Glutamatergic neuron (in vitro differentiated cells): ENCODE results near the gene PTPN20. TPM values are rescaled to one million over a fixed set of nuclear protein-coding genes. Genes with fewer than 3 reads are reported as not detected.

Source experiments
- DNase-seq: peaks from one replicate; pipeline ENCODE4 v3.0.0; 2022
- H3K27ac Mint-ChIP-seq: one replicate; pipeline ENCODE4 v1.8.0; 2020; ENCODE audit warnings: mild to moderate bottlenecking, mixed read lengths, inconsistent platforms; ENCODE audit not compliant: unreplicated experiment
- H3K27me3 Mint-ChIP-seq: one replicate; pipeline ENCODE4 v1.8.0; 2020; ENCODE audit warnings: mild to moderate bottlenecking, moderate library complexity, mixed read lengths, inconsistent platforms; ENCODE audit not compliant: unreplicated experiment
- H3K36me3 Mint-ChIP-seq: one replicate; pipeline ENCODE4 v1.8.0; 2020; ENCODE audit warnings: mild to moderate bottlenecking, mixed read lengths, inconsistent platforms; ENCODE audit not compliant: unreplicated experiment
- H3K4me1 Mint-ChIP-seq: one replicate; pipeline ENCODE4 v1.8.0; 2020; ENCODE audit warnings: mild to moderate bottlenecking, low read depth, mixed read lengths, inconsistent platforms; ENCODE audit not compliant: unreplicated experiment
- H3K4me3 Mint-ChIP-seq: one replicate; pipeline ENCODE4 v1.8.0; 2020; ENCODE audit warnings: mild to moderate bottlenecking, mixed read lengths, inconsistent platforms; ENCODE audit not compliant: unreplicated experiment
- H3K9me3 Mint-ChIP-seq: one replicate; pipeline ENCODE4 v1.8.0; 2020; ENCODE audit warnings: mild to moderate bottlenecking, moderate library complexity, mixed read lengths, inconsistent platforms; ENCODE audit not compliant: unreplicated experiment
- total RNA-seq: library from RNA; stranded (reverse); fragmentation: NEBNext Ultra II Directional; extraction: Animal tissue kit (Norgen Biotek cat#: 25700); gene quantifications from one replicate; pipeline ENCODE4 v1.2.1, GENCODE V29; 2021; ENCODE audit not compliant: unreplicated experiment
- TF ChIP-seq, protein P1 (sequence below): fragments of 200-600 bp; sonication (generic); IDR thresholded peaks from one replicate; pipeline ENCODE4 v1.5.0; 2021; ENCODE audit not compliant: partially characterized antibody, unreplicated experiment

PTPN20 gene
- total RNA-seq, 1 donor from 2014 or later, result not detected

GRCh38 chr10:47042780-47043750, 131.8 kb downstream of the PTPN20 start:
- peaks cover 6% of the 10 kb centered on the region for H3K27me3 Mint-ChIP-seq
- no peak overlapping the region for H3K27ac Mint-ChIP-seq
- H3K9me3 Mint-ChIP-seq, result peaks cover 4% of the 10 kb centered on the region
- no peak overlapping the region for H3K4me3 Mint-ChIP-seq
- DNase-seq, result no peak
- H3K4me1 Mint-ChIP-seq, result peaks cover 15% of the 10 kb centered on the region
- no peaks in the 10 kb centered on the region for H3K36me3 Mint-ChIP-seq
- TF ChIP-seq, protein P1, sequence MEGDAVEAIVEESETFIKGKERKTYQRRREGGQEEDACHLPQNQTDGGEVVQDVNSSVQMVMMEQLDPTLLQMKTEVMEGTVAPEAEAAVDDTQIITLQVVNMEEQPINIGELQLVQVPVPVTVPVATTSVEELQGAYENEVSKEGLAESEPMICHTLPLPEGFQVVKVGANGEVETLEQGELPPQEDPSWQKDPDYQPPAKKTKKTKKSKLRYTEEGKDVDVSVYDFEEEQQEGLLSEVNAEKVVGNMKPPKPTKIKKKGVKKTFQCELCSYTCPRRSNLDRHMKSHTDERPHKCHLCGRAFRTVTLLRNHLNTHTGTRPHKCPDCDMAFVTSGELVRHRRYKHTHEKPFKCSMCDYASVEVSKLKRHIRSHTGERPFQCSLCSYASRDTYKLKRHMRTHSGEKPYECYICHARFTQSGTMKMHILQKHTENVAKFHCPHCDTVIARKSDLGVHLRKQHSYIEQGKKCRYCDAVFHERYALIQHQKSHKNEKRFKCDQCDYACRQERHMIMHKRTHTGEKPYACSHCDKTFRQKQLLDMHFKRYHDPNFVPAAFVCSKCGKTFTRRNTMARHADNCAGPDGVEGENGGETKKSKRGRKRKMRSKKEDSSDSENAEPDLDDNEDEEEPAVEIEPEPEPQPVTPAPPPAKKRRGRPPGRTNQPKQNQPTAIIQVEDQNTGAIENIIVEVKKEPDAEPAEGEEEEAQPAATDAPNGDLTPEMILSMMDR, result no peak

GRCh38 chr10:47043928-47044538, 132.8 kb downstream of the PTPN20 start:
- no peak overlapping the region for H3K4me3 Mint-ChIP-seq
- TF ChIP-seq, protein P1, result no peak
- peaks cover 8% of the 10 kb centered on the region for H3K4me1 Mint-ChIP-seq
- no peaks in the 10 kb centered on the region for H3K36me3 Mint-ChIP-seq
- peaks cover 5% of the 10 kb centered on the region for H3K9me3 Mint-ChIP-seq
- H3K27me3 Mint-ChIP-seq, result peaks cover 6% of the 10 kb centered on the region
- no peak for DNase-seq
- H3K27ac Mint-ChIP-seq, result no peak overlapping the region

DNA sequence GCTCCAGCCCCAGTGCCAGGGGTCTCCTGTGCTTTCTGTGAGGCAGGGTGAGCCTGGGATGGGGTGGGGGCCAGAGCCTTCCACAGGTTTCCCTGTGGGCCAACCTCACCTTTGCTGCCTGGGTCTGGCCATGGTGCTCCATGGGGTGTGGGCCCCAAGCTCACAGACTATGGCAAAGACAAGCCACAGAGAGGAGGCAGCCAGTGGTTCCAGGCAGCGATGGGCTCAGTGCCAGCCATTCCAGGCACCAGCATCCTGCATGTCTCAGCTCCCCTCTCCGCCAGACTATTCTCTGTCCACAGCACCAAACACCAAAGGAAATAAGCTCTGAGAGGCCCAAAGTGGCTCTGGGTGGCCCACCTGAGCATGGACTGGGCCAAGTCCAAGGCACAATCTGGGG, 133.5 kb downstream of the PTPN20 start:
- Mint-ChIP-seq H3K4me3 (no peak overlapping the region), H3K4me1 (peaks cover 4% of the 10 kb centered on the region), H3K9me3 (peaks cover 5% of the 10 kb centered on the region), H3K27me3 (peaks cover 6% of the 10 kb centered on the region), H3K36me3 (no peaks in the 10 kb centered on the region), H3K27ac (no peak overlapping the region)
- TF ChIP-seq, protein P1, result no peak
- no peak for DNase-seq

GRCh38 chr10:47045331-47045861, 134.2 kb downstream of the PTPN20 start:
- TF ChIP-seq, protein P1, result no peak
- Mint-ChIP-seq H3K9me3 (peaks cover 4% of the 10 kb centered on the region), H3K4me3 (no peak overlapping the region), H3K27ac (no peak overlapping the region), H3K36me3 (no peaks in the 10 kb centered on the region), H3K4me1 (peaks cover 4% of the 10 kb centered on the region), H3K27me3 (peaks cover 8% of the 10 kb centered on the region)
- DNase-seq, result no peak
